Right lobe of liver (tissue), 6 donors: ENCODE measurements around the gene NSL1. TPM values are rescaled to one million over a fixed set of nuclear protein-coding genes. Genes with fewer than 3 reads are reported as not detected.

Source experiments
- ATAC-seq, 4 donors: fragments of 200-7000 bp; cut with Tn5 transposase; one replicate each; pipeline ENCODE4 v1.9.1; 2020; ENCODE audit warnings: mild to moderate bottlenecking in 4 of 4, moderate library complexity in 4 of 4
- DNase-seq, 3 donors: peaks; one replicate each; pipeline ENCODE4 v3.0.0-alpha.2; 2020
- H3K27ac ChIP-seq, 3 donors: fragments of 200-600 bp; one replicate each; pipeline ENCODE4 v1.8.0; 2022
- H3K27me3 ChIP-seq, 2 donors: fragments of 200-600 bp; one replicate each; pipeline ENCODE4 v1.8.0; 2022
- H3K36me3 ChIP-seq, 4 donors: fragments of 200-600 bp; sonication (generic) in 1 of 4; one replicate each; pipeline versions ENCODE4 v1.5.1 to v1.8.0; 2017 to 2022; ENCODE audit warnings: control low read depth in 1 of 4
- H3K4me1 ChIP-seq, 4 donors: fragments of 200-600 bp; sonication (generic) in 1 of 4; one replicate each; pipeline versions ENCODE4 v1.5.1 to v1.8.0; 2017 to 2022; ENCODE audit warnings: control low read depth in 1 of 4
- H3K4me3 ChIP-seq, 3 donors: fragments of 200-600 bp; one replicate each; pipeline ENCODE4 v1.8.0; 2022
- H3K9me3 ChIP-seq, 4 donors: fragments of 200-600 bp; sonication (generic) in 1 of 4; one replicate each; pipeline versions ENCODE4 v1.5.1 to v1.8.0; 2017 to 2022; ENCODE audit warnings: control low read depth in 1 of 4
- POLR2A ChIP-seq: fragments of 450-650 bp; IDR thresholded peaks from one replicate; pipeline ENCODE4 v1.6.1; 2017; ENCODE audit warnings: antibody characterized with exemption, mild to moderate bottlenecking
- WGBS: methylation state at CpG from one replicate; pipeline ENCODE4 v1.1.6; 2018; ENCODE audit warnings: low coverage, low lambda C conversion rate; ENCODE audit not compliant: insufficient coverage; ENCODE audit errors: missing lambda C conversion rate; 5-methylcytosine and 5-hydroxymethylcytosine counted together
- intact Hi-C, 2 donors: fragments of 100-400 bp; cut with DNase I; formaldehyde crosslinking; loops; one replicate each; pipeline versions ENCODE4 v1.11.2 to v1.14.1; 2022
- total RNA-seq, 6 experiments: library from RNA; depleted of rRNA in 2 of 6; stranded (reverse); fragments of >200 nt in 2 of 6; fragmentation: NEBNext Ultra II Directional in 3 of 6; extraction: Animal tissue kit (Norgen Biotek cat#: 25700) in 3 of 6; gene quantifications; one replicate each; pipeline versions ENCODE4 v1.1.0 to v1.2.4, GENCODE V29; 2016 to 2023
- TF ChIP-seq, protein P1 (sequence below), 4 donors: fragments of 200-600 bp in 3 of 4; fragments of 450-650 bp in 1 of 4; IDR thresholded peaks; one replicate each; pipeline versions ENCODE4 v1.5.1 to v1.8.0; 2016 to 2022; ENCODE audit warnings: antibody characterized with exemption in 4 of 4, mild to moderate bottlenecking in 2 of 4
- donor health status: DM: no; HTN: yes; CAD: no.
- donor health status: DM: no; HTN: no; CAD: no.
- donor health status: DM: no; HTN: no; CAD: no.
- donor health status: DM: no; HTN: yes; CAD: no.
- donor health status: DM: no; HTN: yes; CAD: no.

The NSL1 gene
- total RNA-seq, 6 experiments from 2014 or later: 13.3 to 26.5 (median 16.2) TPM

- under 1% methylated on average over 32 of the region's 56 CpGs for WGBS
- DNase-seq: peak in 2 of 3 donors; percentile 60 to 64
- Histone ChIP-seq H3K4me1 (peaks cover 0 to 22% (median 6%) of the 10 kb centered on the region in 4 donors), H3K9me3 (no peaks in the 10 kb centered on the region), H3K27me3 (peaks cover 0 to 14% of the 10 kb centered on the region in 2 donors), H3K27ac (peak overlapping the region in 2 of 3 donors; percentile 26 to 57), H3K4me3 (peak overlapping the region; percentile 48 to 50 (median 49)), H3K36me3 (no peaks in the 10 kb centered on the region)
- intact Hi-C loops: no loop called here
- ATAC-seq: peak; percentile 35 to 50 (median 40)
- TF ChIP-seq, protein P1, sequence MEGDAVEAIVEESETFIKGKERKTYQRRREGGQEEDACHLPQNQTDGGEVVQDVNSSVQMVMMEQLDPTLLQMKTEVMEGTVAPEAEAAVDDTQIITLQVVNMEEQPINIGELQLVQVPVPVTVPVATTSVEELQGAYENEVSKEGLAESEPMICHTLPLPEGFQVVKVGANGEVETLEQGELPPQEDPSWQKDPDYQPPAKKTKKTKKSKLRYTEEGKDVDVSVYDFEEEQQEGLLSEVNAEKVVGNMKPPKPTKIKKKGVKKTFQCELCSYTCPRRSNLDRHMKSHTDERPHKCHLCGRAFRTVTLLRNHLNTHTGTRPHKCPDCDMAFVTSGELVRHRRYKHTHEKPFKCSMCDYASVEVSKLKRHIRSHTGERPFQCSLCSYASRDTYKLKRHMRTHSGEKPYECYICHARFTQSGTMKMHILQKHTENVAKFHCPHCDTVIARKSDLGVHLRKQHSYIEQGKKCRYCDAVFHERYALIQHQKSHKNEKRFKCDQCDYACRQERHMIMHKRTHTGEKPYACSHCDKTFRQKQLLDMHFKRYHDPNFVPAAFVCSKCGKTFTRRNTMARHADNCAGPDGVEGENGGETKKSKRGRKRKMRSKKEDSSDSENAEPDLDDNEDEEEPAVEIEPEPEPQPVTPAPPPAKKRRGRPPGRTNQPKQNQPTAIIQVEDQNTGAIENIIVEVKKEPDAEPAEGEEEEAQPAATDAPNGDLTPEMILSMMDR (IDR thresholded peaks at IDR 0.05): no peak
- no peak for TF ChIP-seq POLR2A
Measured at GRCh38 chr1:212700223-212700891, 91.2 kb downstream of the NSL1 start.

- H3K4me1 ChIP-seq: peaks cover 0 to 22% (median 6%) of the 10 kb centered on the region in 4 donors
- intact Hi-C loops: no loop called here
- H3K9me3 ChIP-seq: no peaks in the 10 kb centered on the region
- ATAC-seq (peak; percentile 51 to 75 (median 64)), DNase-seq (peak in 2 of 3 donors; percentile 61 to 63)
- peaks cover 0 to 14% of the 10 kb centered on the region in 2 donors for H3K27me3 ChIP-seq
- WGBS: 2% methylated on average over 31 of the region's 79 CpGs
- TF ChIP-seq, protein P1 (IDR thresholded peaks at IDR 0.05): no peak
- TF ChIP-seq POLR2A: no peak
- H3K4me3 ChIP-seq: peak within 1 kb of the TSS; percentile 48 to 50 (median 49)
- H3K27ac ChIP-seq: peak within 1 kb of the TSS in 2 of 3 donors; percentile 26 to 57
- H3K36me3 ChIP-seq: no peaks in the 10 kb centered on the region
Measured at GRCh38 chr1:212699625-212700222, 91.9 kb downstream of the NSL1 start, which contains the start of gene BATF3. TSS of gene BATF3 (minus strand) at chr1:212699840. CDS start at chr1:212699762, 78 bp downstream.

DNA sequence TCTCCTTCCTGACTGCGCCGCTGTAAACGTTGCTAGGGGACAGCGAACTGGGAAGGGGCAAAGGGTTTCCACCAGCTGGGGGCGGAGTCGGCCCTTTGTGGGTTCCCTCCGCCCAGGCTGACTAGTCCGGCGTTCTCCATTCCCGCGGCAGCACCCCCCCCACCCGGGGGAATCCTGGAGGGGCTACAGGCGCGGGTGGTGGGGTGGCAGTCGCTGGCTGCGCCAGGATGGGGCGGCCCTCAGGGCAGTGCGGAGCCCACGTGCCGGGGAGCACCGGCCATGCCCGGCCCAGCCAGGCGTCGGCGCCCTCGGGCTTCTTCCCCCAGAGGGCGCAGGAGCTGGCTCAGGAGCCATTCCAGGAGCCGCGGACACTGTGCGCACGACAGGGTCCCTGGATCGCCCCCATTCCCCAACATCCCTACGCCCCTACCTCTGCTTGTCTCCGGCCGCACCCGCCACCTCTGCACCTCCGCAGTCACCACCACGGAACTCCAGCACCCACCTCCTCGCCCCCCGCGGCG, 92.4 kb downstream of the NSL1 start:
- peaks cover 0 to 22% (median 6%) of the 10 kb centered on the region in 4 donors for H3K4me1 ChIP-seq
- ATAC-seq (peak; percentile 79 to 83 (median 81)), DNase-seq (peak; percentile 51 to 65 (median 60))
- H3K36me3 ChIP-seq: no peaks in the 10 kb centered on the region
- H3K27me3 ChIP-seq: peaks cover 0 to 14% of the 10 kb centered on the region in 2 donors
- no CpG with 5 or more reads among the region's 42 CpGs for WGBS
- H3K27ac ChIP-seq: no peak overlapping the region
- no peaks in the 10 kb centered on the region for H3K9me3 ChIP-seq
- peak overlapping the region; percentile 48 to 50 (median 49) for H3K4me3 ChIP-seq
- intact Hi-C loops: no loop called here
- TF ChIP-seq, protein P1 (IDR thresholded peaks at IDR 0.05): peak; percentile 33 to 53 (median 44)
- no peak for TF ChIP-seq POLR2A

DNA sequence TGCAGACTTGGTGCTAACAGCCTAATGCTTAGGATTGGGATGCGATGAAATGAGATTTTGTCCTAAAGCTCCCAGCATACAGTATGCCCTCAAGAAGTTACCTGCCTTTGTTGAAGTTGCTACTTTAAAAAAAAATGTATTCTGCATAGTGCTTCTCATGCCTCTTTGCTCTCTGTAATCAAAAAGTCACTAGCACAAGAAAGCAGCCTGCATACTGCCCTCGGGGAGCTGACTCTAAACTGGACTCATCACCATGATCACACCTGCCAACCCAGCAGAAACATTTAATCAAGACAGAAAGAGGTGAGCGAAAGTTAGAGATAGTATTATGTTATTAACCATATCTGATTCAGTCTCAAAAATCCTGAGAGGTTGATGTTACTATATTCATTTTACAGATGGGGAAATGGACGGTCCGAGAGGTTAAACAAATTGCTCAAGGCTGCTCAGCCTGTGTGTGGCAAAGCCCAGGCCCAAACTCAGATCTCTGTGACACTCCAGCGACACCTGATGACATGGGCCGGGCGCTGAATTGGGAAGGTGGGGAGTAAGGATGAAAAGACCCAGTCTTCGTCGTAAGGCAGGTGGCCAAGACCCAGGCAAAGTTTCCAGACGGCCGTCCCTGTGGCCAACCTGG, 93.0 kb downstream of the NSL1 start:
- Histone ChIP-seq H3K9me3 (no peaks in the 10 kb centered on the region), H3K27me3 (peaks cover 0 to 14% of the 10 kb centered on the region in 2 donors), H3K27ac (no peak overlapping the region), H3K4me1 (peaks cover 0 to 22% (median 6%) of the 10 kb centered on the region in 4 donors), H3K36me3 (no peaks in the 10 kb centered on the region), H3K4me3 (peak overlapping the region; percentile 48 to 50 (median 49))
- intact Hi-C loops: no loop called here
- WGBS: 46% methylated on average over 8 of the region's 12 CpGs
- TF ChIP-seq, protein P1 (IDR thresholded peaks at IDR 0.05): no peak
- no peak for TF ChIP-seq POLR2A
- no peak for DNase-seq
- ATAC-seq: peak in 2 of 4 donors; percentile 4 to 6
